Measurements from ENCODE around the gene FILIP1L. TPM values are rescaled to one million over a fixed set of nuclear protein-coding genes. Genes with fewer than 3 reads are reported as not detected.
"Not testable (repeated sequence)": the region's sequence is repeated elsewhere in the genome, so short reads cannot be mapped to it uniquely, and the experiment has no call there.

The FILIP1L gene
- total RNA-seq, 2 experiments from 2014 or later = 1.5 to 1.7 TPM

- CTCF ChIA-PET = interaction anchor here (0.7 to 2.0 kb wide), 6 partner anchors 8 to 267 kb away, joined by 3 to 8 read pairs (median 4); no protein-coding TSS in a partner anchor
Observed at GRCh38 chr3:100097919-100098783, 16.1 kb downstream of the FILIP1L start.

GRCh38 chr3:100096866-100097265 is 17.4 kb downstream of the FILIP1L start:
- H3K27ac Mint-ChIP-seq = peak overlapping the region; percentile 64
- no peak overlapping the region for H3K4me3 Mint-ChIP-seq
- ChIA-PET POLR2A (no interaction called here), CTCF (no interaction called here)
- peaks cover 21% of the 10 kb centered on the region for H3K36me3 Mint-ChIP-seq (ENCODE audit: low read depth)
- H3K4me1 Mint-ChIP-seq (ENCODE audit: low read depth) = peaks cover 41% of the 10 kb centered on the region
- peaks cover 4% of the 10 kb centered on the region for H3K9me3 Mint-ChIP-seq (ENCODE audit: insufficient read depth)
- DNase-seq = peak; percentile 63
- ATAC-seq = peak; percentile 86
- no peaks in the 10 kb centered on the region for H3K27me3 Mint-ChIP-seq (ENCODE audit: low read depth)

More at GRCh38 chr3:100097919-100098783, 16.1 kb downstream of the FILIP1L start:
- Mint-ChIP-seq H3K36me3 (ENCODE audit: low read depth) (peaks cover 30% of the 10 kb centered on the region), H3K4me3 (no peak overlapping the region), H3K9me3 (ENCODE audit: insufficient read depth) (peaks cover 4% of the 10 kb centered on the region), H3K27me3 (ENCODE audit: low read depth) (no peaks in the 10 kb centered on the region), H3K4me1 (ENCODE audit: low read depth) (peaks cover 44% of the 10 kb centered on the region), H3K27ac (no peak overlapping the region)
- no peak for ATAC-seq
- no peak for DNase-seq
- POLR2A ChIA-PET = no interaction called here

GRCh38 chr3:100096286-100096685 is 18.0 kb downstream of the FILIP1L start:
- DNase-seq; H3K4me3 Mint-ChIP-seq; H3K27ac Mint-ChIP-seq; H3K9me3 Mint-ChIP-seq (ENCODE audit: insufficient read depth); ATAC-seq; H3K27me3 Mint-ChIP-seq (ENCODE audit: low read depth); CTCF ChIA-PET: not testable (repeated sequence)
- POLR2A ChIA-PET = interaction anchor here (0.7 kb wide), 1 partner anchor 11 kb away, joined by 3 read pairs; no protein-coding TSS in a partner anchor
- Mint-ChIP-seq H3K4me1 (ENCODE audit: low read depth) (peaks cover 41% of the 10 kb centered on the region), H3K36me3 (ENCODE audit: low read depth) (peaks cover 20% of the 10 kb centered on the region)

GRCh38 chr3:100093831-100094230 is 20.5 kb downstream of the FILIP1L start:
- H3K4me1 Mint-ChIP-seq (ENCODE audit: low read depth) = peaks cover 61% of the 10 kb centered on the region
- POLR2A ChIA-PET = no interaction called here
- CTCF ChIA-PET = interaction anchor here (1.1 kb wide), 1 partner anchor 26 kb away, joined by 3 read pairs; no protein-coding TSS in a partner anchor
- peaks cover 29% of the 10 kb centered on the region for H3K36me3 Mint-ChIP-seq (ENCODE audit: low read depth)
- H3K27ac Mint-ChIP-seq = no peak overlapping the region
- H3K27me3 Mint-ChIP-seq (ENCODE audit: low read depth) = no peaks in the 10 kb centered on the region
- peaks cover 4% of the 10 kb centered on the region for H3K9me3 Mint-ChIP-seq (ENCODE audit: insufficient read depth)
- no peak for DNase-seq
- H3K4me3 Mint-ChIP-seq = no peak overlapping the region
- no peak for ATAC-seq

GRCh38 chr3:100090669-100091005 is 23.7 kb downstream of the FILIP1L start:
- ATAC-seq (peak; percentile 12), DNase-seq (no peak)
- POLR2A ChIA-PET = interaction anchor here (1.0 kb wide), 1 partner anchor 22 kb away, joined by 5 read pairs; no protein-coding TSS in a partner anchor
- Mint-ChIP-seq H3K9me3 (ENCODE audit: insufficient read depth) (peaks cover 4% of the 10 kb centered on the region), H3K36me3 (ENCODE audit: low read depth) (peaks cover 34% of the 10 kb centered on the region), H3K4me3 (no peak overlapping the region), H3K4me1 (ENCODE audit: low read depth) (peaks cover 61% of the 10 kb centered on the region), H3K27ac (no peak overlapping the region), H3K27me3 (ENCODE audit: low read depth) (no peaks in the 10 kb centered on the region)
- CTCF ChIA-PET = interaction anchor here (0.8 to 4.4 kb wide), 21 partner anchors 8 to 258 kb away, joined by 3 to 84 read pairs (median 4); no protein-coding TSS in a partner anchor

GRCh38 chr3:100089812-100090668 is 24.3 kb downstream of the FILIP1L start:
- Mint-ChIP-seq H3K27me3 (ENCODE audit: low read depth) (peaks cover 3% of the 10 kb centered on the region), H3K4me3 (no peak overlapping the region), H3K4me1 (ENCODE audit: low read depth) (peaks cover 61% of the 10 kb centered on the region), H3K9me3 (ENCODE audit: insufficient read depth) (peaks cover 4% of the 10 kb centered on the region), H3K36me3 (ENCODE audit: low read depth) (peaks cover 35% of the 10 kb centered on the region), H3K27ac (peak overlapping the region; percentile 43)
- peak; percentile 56 for DNase-seq
- CTCF ChIA-PET = interaction anchor here (0.7 to 4.4 kb wide), 27 partner anchors 9 to 258 kb away, joined by 3 to 84 read pairs (median 4); no protein-coding TSS in a partner anchor
- POLR2A ChIA-PET = interaction anchor here (1.0 to 2.4 kb wide), 2 partner anchors 16 to 22 kb away, joined by 5 to 10 read pairs; no protein-coding TSS in a partner anchor
- peak; percentile 84 for ATAC-seq

- Mint-ChIP-seq H3K27ac (peak overlapping the region; percentile 36), H3K4me3 (no peak overlapping the region), H3K9me3 (ENCODE audit: insufficient read depth) (no peaks in the 10 kb centered on the region), H3K27me3 (ENCODE audit: low read depth) (peaks cover 3% of the 10 kb centered on the region), H3K36me3 (ENCODE audit: low read depth) (peaks cover 30% of the 10 kb centered on the region), H3K4me1 (ENCODE audit: low read depth) (peaks cover 58% of the 10 kb centered on the region)
- no peak for DNase-seq
- ChIA-PET POLR2A (interaction anchor here (2.4 kb wide), 1 partner anchor 15 kb away, joined by 10 read pairs; no protein-coding TSS in a partner anchor), CTCF (interaction anchor here (0.9 to 4.4 kb wide), 14 partner anchors 10 to 248 kb away, joined by 3 to 84 read pairs (median 4); no protein-coding TSS in a partner anchor)
- ATAC-seq = no peak
Observed at GRCh38 chr3:100088735-100089368, 25.4 kb downstream of the FILIP1L start.

- Mint-ChIP-seq H3K4me1 (ENCODE audit: low read depth) (peaks cover 67% of the 10 kb centered on the region), H3K27me3 (ENCODE audit: low read depth) (peaks cover 3% of the 10 kb centered on the region), H3K27ac (peak overlapping the region; percentile 68), H3K9me3 (ENCODE audit: insufficient read depth) (peaks cover 7% of the 10 kb centered on the region), H3K4me3 (no peak overlapping the region), H3K36me3 (ENCODE audit: low read depth) (peaks cover 39% of the 10 kb centered on the region)
- ATAC-seq (peak; percentile 61), DNase-seq (peak; percentile 41)
- CTCF ChIA-PET = interaction anchor here (1.0 kb wide), 1 partner anchor 11 kb away, joined by 3 read pairs; no protein-coding TSS in a partner anchor
- POLR2A ChIA-PET = no interaction called here
Observed at GRCh38 chr3:100087198-100087597, 27.1 kb downstream of the FILIP1L start.

- peaks cover 3% of the 10 kb centered on the region for H3K27me3 Mint-ChIP-seq (ENCODE audit: low read depth)
- ChIA-PET CTCF (interaction anchor here (1.0 to 3.1 kb wide), 5 partner anchors 10 to 168 kb away, joined by 3 to 25 read pairs (median 7); no protein-coding TSS in a partner anchor), POLR2A (no interaction called here)
- no peak for ATAC-seq
- H3K4me3 Mint-ChIP-seq = no peak overlapping the region
- DNase-seq = no peak
- H3K9me3 Mint-ChIP-seq (ENCODE audit: insufficient read depth) = peaks cover 11% of the 10 kb centered on the region
- no peak overlapping the region for H3K27ac Mint-ChIP-seq
- H3K36me3 Mint-ChIP-seq (ENCODE audit: low read depth) = peaks cover 46% of the 10 kb centered on the region
- H3K4me1 Mint-ChIP-seq (ENCODE audit: low read depth) = peaks cover 70% of the 10 kb centered on the region
Observed at GRCh38 chr3:100086401-100086800, 27.9 kb downstream of the FILIP1L start.

GRCh38 chr3:100084100-100084806 is 30.0 kb downstream of the FILIP1L start:
- Mint-ChIP-seq H3K9me3 (ENCODE audit: insufficient read depth) (peaks cover 13% of the 10 kb centered on the region), H3K36me3 (ENCODE audit: low read depth) (peaks cover 55% of the 10 kb centered on the region), H3K27ac (no peak overlapping the region), H3K27me3 (ENCODE audit: low read depth) (peaks cover 3% of the 10 kb centered on the region), H3K4me3 (no peak overlapping the region), H3K4me1 (ENCODE audit: low read depth) (peaks cover 56% of the 10 kb centered on the region)
- CTCF ChIA-PET = interaction anchor here (1.3 to 3.1 kb wide), 4 partner anchors 9 to 28 kb away, joined by 4 to 25 read pairs (median 10); no protein-coding TSS in a partner anchor
- POLR2A ChIA-PET = no interaction called here
- ATAC-seq (no peak), DNase-seq (no peak)
